ENCODE measurements around the gene TAF15. TPM values are rescaled to one million over a fixed set of nuclear protein-coding genes. Genes with fewer than 3 reads are reported as not detected.

Gene TAF15
- polyA plus RNA-seq (ENCODE audit: insufficient read length in 4 of 4) = 100 to 1,000 TPM; 188 to 242 (median 234) TPM

DNA sequence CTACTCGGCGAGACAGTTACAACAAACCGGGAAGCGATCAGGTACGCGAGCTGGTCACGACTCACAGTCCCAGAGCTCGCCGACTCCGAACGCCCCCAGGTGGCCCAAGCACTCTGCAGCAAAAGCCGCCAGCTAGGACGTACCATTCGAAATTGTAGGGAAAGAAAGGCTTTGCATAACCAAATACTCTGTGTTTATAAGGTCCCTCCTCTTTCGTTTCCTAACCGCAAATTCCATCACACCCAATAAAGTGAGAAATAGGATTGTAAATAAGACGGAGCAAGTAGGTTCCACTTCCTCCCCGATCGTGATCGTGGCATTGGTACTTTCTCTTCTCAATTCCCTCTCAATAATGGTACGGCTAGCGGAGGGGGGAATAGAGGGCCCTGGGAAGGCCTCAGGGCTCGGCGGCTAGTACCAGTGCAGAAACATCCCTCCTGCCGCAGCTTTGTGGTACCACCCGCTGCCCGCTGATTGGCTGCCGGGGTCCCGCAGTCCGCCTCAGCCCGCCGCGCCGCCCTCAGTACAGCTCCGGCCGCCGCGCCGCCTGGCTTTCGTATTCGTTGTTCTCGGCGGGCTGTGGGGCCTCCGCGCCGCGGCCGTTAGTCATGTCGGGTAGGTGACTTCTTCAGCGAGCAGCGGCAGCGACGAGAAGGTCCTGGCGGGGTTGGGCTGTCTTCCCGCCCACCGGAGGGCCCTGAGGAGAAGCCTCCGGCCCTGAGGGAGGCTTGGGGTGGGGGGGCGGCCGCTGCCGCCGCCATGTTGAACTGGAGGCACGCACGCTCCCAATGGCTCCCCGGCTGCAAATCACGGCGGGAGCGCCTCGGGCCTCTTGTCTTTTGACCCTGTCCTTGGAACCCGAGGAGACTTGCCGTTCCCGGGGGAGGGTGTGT is at the start of gene TAF15:
TAF15 (plus strand) TSS at position 523 of the 893 bp plus-strand sequence; CDS start at position 609, 86 bp downstream.
- DNase-seq (ENCODE audit: low read depth in 4 of 4, low spot score in 3 of 4) = peak; percentile 94 to 96 (median 94)

DNA sequence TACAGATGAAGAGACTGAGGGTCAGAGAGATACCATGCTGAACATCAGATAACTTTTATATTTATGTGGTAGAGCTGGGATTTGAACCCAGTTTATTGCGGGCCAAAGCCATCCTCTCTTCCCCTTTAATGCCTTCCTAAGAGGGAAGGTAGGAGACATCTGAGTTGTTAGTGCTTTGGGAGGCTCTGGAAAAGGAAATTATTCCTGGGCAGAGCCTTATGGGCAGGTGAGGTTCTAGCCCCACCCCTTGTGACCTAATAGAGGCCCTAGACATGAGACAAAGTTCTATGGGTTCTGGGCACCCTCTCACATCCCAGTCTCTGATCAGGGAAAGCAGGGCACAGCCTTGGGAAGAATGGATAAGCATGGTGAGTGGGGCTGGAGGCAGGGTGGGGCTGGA is 48.7 kb upstream of the TAF15 start, which contains the start of gene C17orf50:
C17orf50 (plus strand) TSS at position 301 of the 400 bp plus-strand sequence; CDS start at position 356, 55 bp downstream.
- DNase-seq (ENCODE audit: low read depth in 4 of 4, low spot score in 3 of 4) = no peak

- DNase-seq (ENCODE audit: low read depth in 4 of 4, low spot score in 3 of 4) = no peak
Observed at GRCh38 chr17:35761601-35762000, 47.7 kb upstream of the TAF15 start.

DNA sequence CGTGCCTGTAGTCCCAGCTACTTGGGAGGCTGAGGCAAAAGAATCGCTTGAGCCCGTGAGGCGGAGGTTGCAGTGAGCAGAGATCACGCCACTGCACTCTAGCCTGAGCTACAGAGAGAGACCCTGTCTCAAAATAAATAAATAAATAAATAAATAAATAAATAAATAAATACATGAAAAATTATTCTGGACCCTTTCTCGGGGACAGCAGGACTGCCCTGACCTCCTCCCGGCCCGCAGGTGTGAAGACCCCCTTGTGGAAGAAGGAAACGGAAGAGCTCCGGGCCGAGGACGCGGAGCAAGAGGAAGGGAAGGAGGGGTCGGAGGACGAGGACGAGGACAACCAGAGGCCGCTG is 45.5 kb upstream of the TAF15 start:
- no peak for DNase-seq (ENCODE audit: low read depth in 4 of 4, low spot score in 3 of 4)

GRCh38 chr17:35764123-35764991 is 44.9 kb upstream of the TAF15 start:
- DNase-seq (ENCODE audit: low read depth in 4 of 4, low spot score in 3 of 4) = peak; percentile 69 to 82 (median 80)

GRCh38 chr17:35765086-35765710 is 44.1 kb upstream of the TAF15 start:
- DNase-seq (ENCODE audit: low read depth in 4 of 4, low spot score in 3 of 4) = no peak

- no peak for DNase-seq (ENCODE audit: low read depth in 4 of 4, low spot score in 3 of 4)
Observed at GRCh38 chr17:35765756-35766488, 43.4 kb upstream of the TAF15 start.

DNA sequence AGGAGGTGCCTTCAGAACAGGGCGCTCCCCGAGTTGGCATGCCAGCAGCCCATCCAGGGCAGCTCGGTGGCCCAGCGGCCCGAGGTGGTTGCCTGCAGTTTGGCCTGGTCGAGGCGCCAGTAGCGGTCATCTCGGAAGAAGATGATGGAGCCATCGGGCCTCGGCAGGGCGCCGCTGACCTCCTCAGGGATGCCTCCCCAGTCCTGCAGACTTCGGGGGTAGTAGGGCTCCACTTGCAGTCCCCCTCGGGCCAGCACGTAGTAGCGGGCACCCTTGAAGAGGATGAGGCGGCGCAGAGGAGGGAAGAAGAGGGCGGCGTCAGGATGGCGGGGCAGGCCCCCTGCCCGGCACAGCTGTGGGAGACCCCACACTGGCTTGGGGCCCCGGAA is 42.8 kb upstream of the TAF15 start:
- DNase-seq (ENCODE audit: low read depth in 4 of 4, low spot score in 3 of 4) = no peak

DNA sequence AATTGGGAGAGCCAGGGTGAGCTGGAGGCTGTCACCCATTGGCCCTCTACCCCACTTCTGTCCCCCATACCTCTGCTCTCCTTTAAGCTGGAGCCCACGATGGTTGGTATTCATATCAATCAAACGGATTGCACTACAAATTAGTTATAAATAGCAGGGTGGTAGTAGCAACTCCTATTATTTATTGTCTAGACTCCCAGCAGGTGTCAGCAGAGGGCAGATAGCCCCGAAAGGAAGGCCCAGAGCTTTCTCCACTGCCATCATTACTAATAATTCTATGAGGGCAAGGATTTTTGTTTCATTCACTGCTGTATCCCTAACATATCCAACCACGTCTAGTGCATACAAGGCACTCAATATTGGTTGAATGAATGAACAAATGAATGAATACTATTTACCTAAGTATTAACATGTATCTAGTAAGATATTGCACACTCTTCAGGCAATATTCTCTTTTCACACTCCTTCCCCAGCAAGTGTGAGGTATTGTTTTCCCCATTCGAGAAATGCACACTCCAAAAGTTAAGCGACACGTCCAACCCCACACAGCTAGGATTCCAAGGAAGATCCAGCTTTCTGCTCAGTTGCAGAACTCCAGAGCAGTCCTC is 42.3 kb upstream of the TAF15 start:
- no peak for DNase-seq (ENCODE audit: low read depth in 4 of 4, low spot score in 3 of 4)

DNA sequence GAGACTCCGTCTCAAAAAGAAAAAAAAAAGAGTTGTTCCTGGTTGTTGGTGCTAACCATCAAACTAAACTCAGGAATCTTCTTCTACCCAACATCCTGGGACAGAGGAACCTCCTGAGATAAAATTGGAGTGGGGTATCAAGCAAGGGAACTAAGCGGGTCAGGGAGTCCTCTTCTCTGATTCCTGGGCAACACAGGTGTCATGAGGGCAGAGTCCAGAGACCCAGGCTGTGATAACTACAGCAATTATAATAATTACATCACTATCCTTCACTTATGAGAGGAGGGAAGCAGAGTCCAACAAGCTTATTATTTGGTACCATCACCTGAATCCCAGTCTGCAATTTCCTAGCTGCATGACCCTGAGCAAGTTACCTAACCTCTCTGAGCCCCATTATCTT is 40.5 kb upstream of the TAF15 start:
- DNase-seq (ENCODE audit: low read depth in 4 of 4, low spot score in 3 of 4) = no peak

GRCh38 chr17:35769895-35770486 is 39.3 kb upstream of the TAF15 start:
- no peak for DNase-seq (ENCODE audit: low read depth in 4 of 4, low spot score in 3 of 4)

- no peak for DNase-seq (ENCODE audit: low read depth in 4 of 4, low spot score in 3 of 4)
Observed at GRCh38 chr17:35773129-35773528, 36.2 kb upstream of the TAF15 start.

GRCh38 chr17:35773679-35774425 is 35.4 kb upstream of the TAF15 start:
- no peak for DNase-seq (ENCODE audit: low read depth in 4 of 4, low spot score in 3 of 4)

DNA sequence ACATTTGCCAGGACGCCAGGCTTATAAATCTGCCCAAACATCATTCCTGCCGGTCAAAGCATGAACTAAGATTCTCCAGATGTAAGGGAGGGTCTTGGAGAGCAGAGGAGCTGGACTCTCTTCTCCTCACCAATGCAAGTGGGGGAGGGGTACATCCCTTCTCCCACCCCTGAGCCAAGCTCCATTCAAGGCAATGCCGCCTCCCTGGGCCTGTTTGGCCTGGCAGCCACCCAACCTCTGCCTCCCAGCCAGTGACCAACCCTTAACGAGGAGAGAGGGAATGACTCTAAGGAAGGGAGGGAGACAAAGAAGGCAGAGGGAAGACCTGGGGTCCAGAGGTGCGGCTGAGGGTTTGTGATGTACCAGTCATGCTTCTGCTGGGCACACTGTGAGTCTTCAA is 34.8 kb upstream of the TAF15 start:
- DNase-seq (ENCODE audit: low read depth in 4 of 4, low spot score in 3 of 4) = no peak

GRCh38 chr17:35775039-35775438 is 34.2 kb upstream of the TAF15 start:
- no peak for DNase-seq (ENCODE audit: low read depth in 4 of 4, low spot score in 3 of 4)

- no peak for DNase-seq (ENCODE audit: low read depth in 4 of 4, low spot score in 3 of 4)
Observed at GRCh38 chr17:35775583-35775982, 33.7 kb upstream of the TAF15 start.

DNA sequence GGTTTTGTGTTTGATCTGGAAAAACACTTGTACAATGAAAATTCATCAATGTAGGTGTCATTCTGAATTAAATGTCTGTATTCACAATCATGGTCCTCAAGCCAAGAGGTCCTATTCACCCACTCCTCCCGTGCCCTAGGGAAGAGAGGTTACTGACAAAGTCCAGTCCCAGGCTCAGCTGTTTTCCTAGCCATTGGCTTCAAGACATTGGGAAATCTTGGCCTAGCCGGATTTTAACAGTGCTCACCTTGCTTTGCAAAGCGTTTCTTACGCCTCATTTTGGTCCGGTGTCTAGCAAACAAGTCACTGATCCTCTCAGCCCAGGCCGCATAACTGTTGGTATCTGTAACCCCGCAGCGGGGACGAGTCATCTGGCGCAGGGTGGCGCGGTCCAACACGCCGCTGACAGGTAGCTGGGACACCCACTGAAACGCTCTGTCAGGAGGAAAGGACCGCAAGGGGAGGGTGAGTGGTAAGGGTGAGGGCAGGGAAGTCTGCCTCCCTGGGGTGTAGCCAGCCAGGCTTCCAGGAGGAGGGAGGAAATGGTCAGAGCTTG is 30.6 kb upstream of the TAF15 start:
- no peak for DNase-seq (ENCODE audit: low read depth in 4 of 4, low spot score in 3 of 4)

DNA sequence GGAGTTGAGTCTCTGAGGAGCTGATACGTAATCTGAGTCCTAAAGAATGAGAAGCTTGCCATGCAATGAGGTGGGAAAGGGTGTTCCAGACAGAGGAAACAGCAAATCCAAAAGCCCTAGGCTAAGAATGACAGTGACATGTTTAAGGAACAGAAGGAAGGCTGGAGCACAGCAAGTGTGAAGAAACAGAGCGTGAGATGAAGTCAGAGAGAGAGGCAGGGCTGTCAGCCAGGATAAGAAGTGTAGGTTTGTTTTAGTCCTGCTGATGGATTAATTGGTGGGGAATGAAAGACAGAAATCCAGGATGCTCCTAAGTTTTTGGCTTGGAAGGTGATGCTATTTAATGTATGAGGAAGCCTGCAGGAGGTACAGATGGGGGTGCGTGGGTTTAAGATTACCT is 28.3 kb upstream of the TAF15 start:
- DNase-seq (ENCODE audit: low read depth in 4 of 4, low spot score in 3 of 4) = no peak

Measured in left renal pelvis (tissue), 4 donors.